Measurements from ENCODE around the gene DYNC2H1. TPM values are rescaled to one million over a fixed set of nuclear protein-coding genes. Genes with fewer than 3 reads are reported as not detected.

Gene DYNC2H1
- total RNA-seq, 1 donor from 2014 or later, result 25.3 TPM

GRCh38 chr11:103164093-103164796, 55.0 kb downstream of the DYNC2H1 start:
- H3K27me3 ChIP-seq, result no peaks in the 10 kb centered on the region
- DNase-seq (ENCODE audit: extremely low spot score in 2 of 2), result no peak
- TF ChIP-seq POLR2A (IDR thresholded peaks at IDR 0.05), result no peak
- H3K27ac ChIP-seq, result no peak overlapping the region
- intact Hi-C loops (cut with DNase I), result no loop called here
- no peaks in the 10 kb centered on the region for H3K9me3 ChIP-seq
- no peaks in the 10 kb centered on the region for H3K4me1 ChIP-seq
- peaks cover 0 to 21% of the 10 kb centered on the region in 2 donors for H3K36me3 ChIP-seq
- H3K4me3 ChIP-seq, result no peak overlapping the region

- intact Hi-C loops (cut with DNase I), result no loop called here
- no peak overlapping the region for H3K4me3 ChIP-seq
- H3K4me1 ChIP-seq, result no peaks in the 10 kb centered on the region
- TF ChIP-seq POLR2A (IDR thresholded peaks at IDR 0.05) (no peak), POLR2AphosphoS5 (IDR thresholded peaks at IDR 0.05; ENCODE audit: insufficient read depth in 1 of 2, low read depth in 1 of 2) (no peak)
- TF ChIP-seq, protein P1, sequence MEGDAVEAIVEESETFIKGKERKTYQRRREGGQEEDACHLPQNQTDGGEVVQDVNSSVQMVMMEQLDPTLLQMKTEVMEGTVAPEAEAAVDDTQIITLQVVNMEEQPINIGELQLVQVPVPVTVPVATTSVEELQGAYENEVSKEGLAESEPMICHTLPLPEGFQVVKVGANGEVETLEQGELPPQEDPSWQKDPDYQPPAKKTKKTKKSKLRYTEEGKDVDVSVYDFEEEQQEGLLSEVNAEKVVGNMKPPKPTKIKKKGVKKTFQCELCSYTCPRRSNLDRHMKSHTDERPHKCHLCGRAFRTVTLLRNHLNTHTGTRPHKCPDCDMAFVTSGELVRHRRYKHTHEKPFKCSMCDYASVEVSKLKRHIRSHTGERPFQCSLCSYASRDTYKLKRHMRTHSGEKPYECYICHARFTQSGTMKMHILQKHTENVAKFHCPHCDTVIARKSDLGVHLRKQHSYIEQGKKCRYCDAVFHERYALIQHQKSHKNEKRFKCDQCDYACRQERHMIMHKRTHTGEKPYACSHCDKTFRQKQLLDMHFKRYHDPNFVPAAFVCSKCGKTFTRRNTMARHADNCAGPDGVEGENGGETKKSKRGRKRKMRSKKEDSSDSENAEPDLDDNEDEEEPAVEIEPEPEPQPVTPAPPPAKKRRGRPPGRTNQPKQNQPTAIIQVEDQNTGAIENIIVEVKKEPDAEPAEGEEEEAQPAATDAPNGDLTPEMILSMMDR (IDR thresholded peaks at IDR 0.05), result no peak
- peaks cover 0 to 25% of the 10 kb centered on the region in 2 donors for H3K36me3 ChIP-seq
- H3K27me3 ChIP-seq, result no peaks in the 10 kb centered on the region
- no peak for DNase-seq (ENCODE audit: extremely low spot score in 2 of 2)
- no peak overlapping the region for H3K27ac ChIP-seq
- H3K9me3 ChIP-seq, result no peaks in the 10 kb centered on the region
These were observed 57.9 kb downstream of the DYNC2H1 start for GRCh38 chr11:103167166-103167565.

- TF ChIP-seq POLR2AphosphoS5 (IDR thresholded peaks at IDR 0.05; ENCODE audit: insufficient read depth in 1 of 2, low read depth in 1 of 2), result no peak
- TF ChIP-seq, protein P1 (IDR thresholded peaks at IDR 0.05), result no peak
- no peak for TF ChIP-seq POLR2A (IDR thresholded peaks at IDR 0.05)
- no peaks in the 10 kb centered on the region for H3K4me1 ChIP-seq
- intact Hi-C loops (cut with DNase I), result no loop called here
- no peaks in the 10 kb centered on the region for H3K27me3 ChIP-seq
- H3K9me3 ChIP-seq, result no peaks in the 10 kb centered on the region
- H3K4me3 ChIP-seq, result no peak overlapping the region
- no peak for DNase-seq (ENCODE audit: extremely low spot score in 2 of 2)
- peaks cover 0 to 14% of the 10 kb centered on the region in 2 donors for H3K36me3 ChIP-seq
- H3K27ac ChIP-seq, result no peak overlapping the region
These were observed 61.6 kb downstream of the DYNC2H1 start for GRCh38 chr11:103170865-103171264.

- Histone ChIP-seq H3K27ac (no peak overlapping the region), H3K27me3 (no peaks in the 10 kb centered on the region), H3K4me1 (no peaks in the 10 kb centered on the region), H3K4me3 (no peak overlapping the region), H3K9me3 (no peaks in the 10 kb centered on the region), H3K36me3 (peaks cover 0 to 11% of the 10 kb centered on the region in 2 donors)
- TF ChIP-seq POLR2AphosphoS5 (IDR thresholded peaks at IDR 0.05; ENCODE audit: insufficient read depth in 1 of 2, low read depth in 1 of 2), result no peak
- TF ChIP-seq, protein P1 (IDR thresholded peaks at IDR 0.05), result no peak
- intact Hi-C loops (cut with DNase I), result no loop called here
- no peak for DNase-seq (ENCODE audit: extremely low spot score in 2 of 2)
These were observed 66.4 kb downstream of the DYNC2H1 start for GRCh38 chr11:103175461-103176129.

DNA sequence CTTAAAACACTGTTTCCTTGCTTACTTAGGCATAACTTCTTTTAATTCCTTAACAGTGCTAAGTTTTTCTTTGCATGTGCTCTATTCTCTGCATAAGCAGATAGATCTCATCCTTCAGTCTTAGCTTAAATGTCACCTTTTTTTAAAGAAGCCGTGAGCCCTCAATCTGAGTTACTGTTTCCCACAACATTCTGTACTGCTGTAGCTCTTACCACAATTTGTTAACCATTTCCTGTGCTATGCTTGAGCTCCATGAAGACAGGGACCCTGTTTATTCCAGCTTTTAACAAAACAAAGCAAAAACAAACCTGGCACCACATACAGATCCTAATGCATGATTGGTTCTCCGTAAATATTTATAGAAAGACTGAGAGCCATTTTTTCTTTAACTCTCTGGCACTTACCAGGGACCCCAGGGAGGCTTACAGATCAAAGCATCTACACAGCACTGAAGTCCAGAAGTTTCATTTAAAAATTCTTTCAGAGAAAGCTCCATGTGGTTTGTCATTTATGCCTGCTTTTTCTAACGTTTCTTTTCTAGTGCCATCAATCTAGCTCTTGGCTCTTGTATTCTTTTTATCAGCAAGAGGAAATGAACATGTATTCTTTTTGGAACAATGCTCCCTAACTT, 74.9 kb downstream of the DYNC2H1 start:
- H3K9me3 ChIP-seq, result no peaks in the 10 kb centered on the region
- no peak overlapping the region for H3K4me3 ChIP-seq
- no peaks in the 10 kb centered on the region for H3K27me3 ChIP-seq
- TF ChIP-seq POLR2A (IDR thresholded peaks at IDR 0.05) (no peak), POLR2AphosphoS5 (IDR thresholded peaks at IDR 0.05; ENCODE audit: insufficient read depth in 1 of 2, low read depth in 1 of 2) (no peak)
- TF ChIP-seq, protein P1 (IDR thresholded peaks at IDR 0.05), result no peak
- no peaks in the 10 kb centered on the region for H3K4me1 ChIP-seq
- intact Hi-C loops (cut with DNase I), result no loop called here
- no peak for DNase-seq (ENCODE audit: extremely low spot score in 2 of 2)
- peaks cover 3 to 4% of the 10 kb centered on the region in 2 donors for H3K36me3 ChIP-seq
- H3K27ac ChIP-seq, result no peak overlapping the region
